ENCODE results near the gene ANKZF1.

ANKZF1 gene

DNA sequence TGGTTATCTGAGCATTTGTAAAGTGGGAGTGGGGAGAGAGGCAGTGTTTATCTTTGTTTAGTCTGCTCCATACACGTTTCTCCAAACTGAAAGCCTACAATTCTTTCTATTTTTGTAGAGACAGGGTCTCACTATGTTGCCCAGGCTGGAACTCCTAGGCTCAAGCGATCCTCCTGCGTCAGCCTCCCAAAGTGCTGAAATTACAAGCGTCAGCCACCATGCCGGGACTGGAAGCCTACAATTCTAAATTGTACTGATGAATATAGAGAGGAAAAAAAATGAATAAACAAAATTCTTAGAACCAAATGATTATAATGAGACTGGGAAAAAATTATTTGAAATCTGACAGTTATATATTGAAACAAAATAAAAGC, 24.5 kb upstream of the ANKZF1 start:
- ATAC-seq (no peak), DNase-seq (ENCODE audit: low spot score in 2 of 2) (no peak)
- Mint-ChIP-seq H3K4me1 (peaks cover 34% of the 10 kb centered on the region), H3K36me3 (peaks cover 27% of the 10 kb centered on the region), H3K27ac (no peak overlapping the region), H3K4me3 (peak overlapping the region; percentile 78), H3K9me3 (peaks cover 2% of the 10 kb centered on the region)

DNA sequence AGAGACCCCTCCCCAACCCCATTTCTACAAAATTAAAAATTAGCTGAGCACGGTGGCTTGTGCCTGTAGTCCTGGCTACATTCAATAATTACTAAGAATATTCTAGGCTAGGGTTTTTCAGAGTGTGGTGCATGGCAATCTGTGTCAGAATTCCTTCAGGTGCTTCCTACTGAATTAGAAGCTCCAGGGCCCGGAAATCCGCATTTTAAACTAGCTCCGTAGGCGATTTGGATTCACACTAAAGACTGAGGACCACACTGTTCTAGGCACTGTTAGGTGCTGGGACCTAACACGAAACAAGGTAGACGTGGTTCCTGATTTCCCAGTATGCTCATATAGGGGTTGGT, 23.7 kb upstream of the ANKZF1 start:
- peaks cover 29% of the 10 kb centered on the region for H3K4me1 Mint-ChIP-seq
- peak overlapping the region; percentile 91 for H3K27ac Mint-ChIP-seq
- ATAC-seq (no peak), DNase-seq (ENCODE audit: low spot score in 2 of 2) (no peak)
- peaks cover 2% of the 10 kb centered on the region for H3K9me3 Mint-ChIP-seq
- H3K4me3 Mint-ChIP-seq, result peak overlapping the region; percentile 78
- H3K36me3 Mint-ChIP-seq, result peaks cover 35% of the 10 kb centered on the region

DNA sequence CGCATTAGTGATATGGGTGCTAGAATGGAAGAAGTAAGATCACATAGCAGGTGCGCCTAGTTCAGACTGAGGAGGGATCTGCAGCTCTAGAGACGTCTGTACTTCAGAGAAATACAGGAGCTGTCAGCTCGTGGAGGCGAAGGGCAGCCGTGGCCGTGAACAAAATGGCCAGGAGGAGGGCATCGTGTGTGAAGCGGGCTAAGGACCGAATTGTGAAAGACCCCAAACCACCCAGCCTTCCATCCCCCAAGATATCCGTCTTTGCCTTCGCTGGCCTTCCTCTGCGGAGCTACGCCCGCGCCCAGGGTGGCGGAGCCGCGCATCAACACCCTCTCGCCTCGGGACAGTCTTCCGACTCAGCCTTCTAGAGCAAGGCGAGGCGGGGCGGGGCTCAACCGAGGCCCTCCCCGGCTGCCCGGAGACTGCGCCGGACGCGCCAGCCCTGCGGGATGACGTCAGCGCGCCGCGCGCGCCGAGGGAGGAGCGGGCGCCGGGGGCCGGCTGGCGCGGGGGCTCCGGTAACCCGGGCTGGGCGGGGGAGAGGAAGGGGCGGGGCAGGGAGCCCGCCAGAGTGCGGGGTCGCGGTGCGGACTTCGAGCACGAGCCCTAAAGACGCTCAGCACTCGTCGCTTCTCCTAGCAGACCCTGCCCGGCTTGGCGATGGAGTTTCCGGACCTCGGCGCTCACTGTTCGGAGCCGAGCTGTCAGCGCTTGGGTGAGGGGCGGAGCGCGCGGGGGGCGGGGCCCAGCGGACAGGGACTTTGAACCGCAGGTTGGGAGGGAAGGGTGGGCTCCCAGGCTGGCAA, 23.1 kb upstream of the ANKZF1 start, which contains the start of gene ZFAND2B:
Gene ZFAND2B (plus strand): TSS at position 455 of the 806 bp plus-strand sequence. CDS start 206 bp downstream, at position 661.
- ATAC-seq, result peak; percentile 97
- Mint-ChIP-seq H3K4me3 (peak within 1 kb of the TSS; percentile 78), H3K9me3 (peaks cover 2% of the 10 kb centered on the region), H3K36me3 (peaks cover 40% of the 10 kb centered on the region), H3K4me1 (peaks cover 34% of the 10 kb centered on the region), H3K27ac (peak within 1 kb of the TSS; percentile 91)
- peak; percentile 96 to 97 for DNase-seq (ENCODE audit: low spot score in 2 of 2)

DNA sequence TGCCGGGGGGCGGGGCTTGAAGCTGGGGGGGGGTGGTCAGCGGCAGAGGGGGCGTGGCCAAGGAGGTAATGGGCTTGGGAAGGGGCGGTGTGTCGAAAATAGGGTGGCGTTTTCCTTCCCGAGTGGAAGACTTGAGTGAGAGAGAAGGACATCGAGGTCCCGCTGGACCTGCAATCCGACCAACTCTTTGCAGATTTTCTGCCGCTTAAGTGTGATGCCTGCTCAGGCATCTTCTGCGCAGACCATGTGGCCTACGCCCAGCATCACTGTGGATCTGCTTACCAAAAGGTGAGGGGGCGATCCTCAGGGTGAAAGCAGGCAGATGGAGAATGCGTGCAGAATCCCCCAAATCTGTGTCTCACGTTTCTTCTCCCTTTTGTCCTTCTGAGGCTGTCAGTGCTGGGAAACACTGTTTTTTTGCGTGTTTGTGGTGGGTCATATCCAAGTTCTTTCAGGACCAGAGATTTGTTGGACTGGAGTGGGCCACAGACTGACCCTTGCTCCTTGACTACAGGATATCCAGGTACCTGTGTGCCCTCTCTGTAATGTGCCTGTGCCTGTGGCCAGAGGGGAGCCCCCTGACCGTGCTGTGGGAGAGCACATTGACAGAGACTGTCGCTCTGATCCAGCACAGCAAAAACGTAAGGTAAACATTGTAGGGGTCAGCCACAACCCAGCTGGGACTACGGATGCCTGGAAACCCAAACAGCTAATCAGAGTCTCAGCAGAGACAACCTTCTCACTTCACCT, 22.3 kb upstream of the ANKZF1 start:
- peaks cover 48% of the 10 kb centered on the region for H3K36me3 Mint-ChIP-seq

DNA sequence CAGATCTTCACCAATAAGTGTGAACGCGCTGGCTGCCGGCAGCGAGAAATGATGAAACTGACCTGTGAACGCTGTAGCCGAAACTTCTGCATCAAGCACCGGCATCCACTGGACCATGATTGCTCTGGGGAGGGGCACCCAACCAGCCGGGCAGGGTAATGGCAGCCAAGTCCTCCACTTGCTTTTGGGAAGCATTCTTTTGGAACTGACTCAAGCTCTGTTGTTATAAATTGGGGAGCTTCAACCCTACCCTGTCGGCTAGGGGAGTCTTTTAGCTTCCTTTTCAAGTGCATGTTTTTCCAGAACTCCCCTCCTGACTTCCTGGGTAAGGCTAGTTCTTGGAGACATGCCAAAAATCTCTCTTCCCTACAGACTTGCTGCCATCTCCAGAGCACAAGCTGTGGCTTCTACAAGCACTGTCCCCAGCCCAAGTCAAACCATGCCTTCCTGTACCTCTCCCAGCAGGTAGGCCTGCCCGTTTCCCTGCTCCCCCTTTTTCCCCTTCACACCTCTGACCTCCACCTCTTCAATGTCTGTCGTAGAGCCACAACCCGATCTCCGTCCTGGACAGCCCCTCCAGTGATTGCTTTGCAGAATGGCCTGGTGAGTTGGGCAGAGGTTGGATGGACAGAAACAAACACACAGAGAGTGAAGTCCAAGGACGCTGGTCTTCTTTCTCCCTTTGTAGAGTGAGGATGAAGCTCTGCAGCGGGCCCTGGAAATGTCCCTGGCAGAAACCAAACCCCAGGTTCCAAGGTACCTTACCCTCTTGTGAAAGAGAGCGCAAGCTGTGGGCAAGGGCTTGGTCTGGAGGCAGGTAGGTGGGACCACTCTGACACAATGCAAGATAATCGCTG, 21.5 kb upstream of the ANKZF1 start:
- Mint-ChIP-seq H3K27ac (peak overlapping the region; percentile 72), H3K4me1 (peaks cover 34% of the 10 kb centered on the region), H3K4me3 (peak overlapping the region; percentile 78), H3K9me3 (peaks cover 2% of the 10 kb centered on the region), H3K36me3 (peaks cover 56% of the 10 kb centered on the region)
- no peak for ATAC-seq
- no peak for DNase-seq (ENCODE audit: low spot score in 2 of 2)

More for the DNA sequence above, 22.3 kb upstream of the ANKZF1 start:
- peaks cover 2% of the 10 kb centered on the region for H3K9me3 Mint-ChIP-seq
- ATAC-seq (peak; percentile 0), DNase-seq (ENCODE audit: low spot score in 2 of 2) (no peak)
- H3K27ac Mint-ChIP-seq, result no peak overlapping the region
- H3K4me1 Mint-ChIP-seq, result peaks cover 34% of the 10 kb centered on the region
- peak overlapping the region; percentile 78 for H3K4me3 Mint-ChIP-seq

DNA sequence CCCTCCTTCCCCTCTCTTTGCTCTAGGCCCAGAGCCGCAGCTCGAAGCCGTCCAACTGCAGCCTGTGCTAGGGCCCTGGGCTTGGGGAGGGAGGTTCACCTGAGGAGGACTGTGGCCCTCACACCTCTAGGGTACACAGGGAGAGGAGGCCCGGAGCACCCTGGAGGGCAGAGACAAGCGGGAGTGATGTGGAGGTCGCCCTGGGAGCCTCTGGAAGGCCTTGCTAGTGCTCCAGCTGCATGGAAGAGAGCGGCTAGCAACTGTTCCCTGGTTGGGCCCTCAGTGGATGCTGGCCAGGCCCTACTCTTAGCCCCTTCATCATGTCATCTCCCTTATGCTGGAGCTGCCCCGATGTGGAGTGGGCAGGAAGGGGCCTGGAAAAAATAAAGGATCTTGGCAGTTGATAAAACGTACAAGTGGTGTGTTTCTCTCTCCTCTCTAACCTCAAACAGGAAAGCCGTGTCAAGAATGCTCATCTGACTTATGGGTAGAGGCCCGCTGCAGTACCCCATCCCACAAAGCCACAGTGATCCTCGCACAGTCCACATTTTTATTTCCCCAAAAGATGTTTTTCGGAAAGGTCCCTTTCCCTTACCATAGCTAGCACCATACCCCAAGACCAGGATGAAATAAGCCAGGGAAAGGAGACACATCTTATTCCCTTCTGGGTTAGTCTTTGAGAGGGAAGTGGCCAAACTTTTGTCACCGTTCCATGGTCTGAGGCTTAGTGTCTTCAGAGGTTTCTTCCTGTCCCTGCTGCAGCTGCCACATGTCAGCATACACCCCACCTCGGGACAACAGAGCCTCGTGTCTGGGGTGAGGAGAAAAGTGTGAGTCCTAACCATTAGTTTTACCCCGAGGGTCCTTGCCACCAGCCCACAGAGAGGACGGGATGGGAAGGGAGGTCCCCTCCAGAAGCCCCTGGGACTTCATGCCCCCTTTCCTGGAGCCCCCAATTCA, 20.1 kb upstream of the ANKZF1 start:
- DNase-seq (ENCODE audit: low spot score in 2 of 2), result no peak
- peaks cover 40% of the 10 kb centered on the region for H3K4me1 Mint-ChIP-seq
- H3K36me3 Mint-ChIP-seq, result peaks cover 70% of the 10 kb centered on the region
- peak overlapping the region; percentile 72 for H3K27ac Mint-ChIP-seq
- H3K4me3 Mint-ChIP-seq, result peak overlapping the region; percentile 78
- H3K9me3 Mint-ChIP-seq, result peaks cover under 1% of the 10 kb centered on the region
- ATAC-seq, result no peak

DNA sequence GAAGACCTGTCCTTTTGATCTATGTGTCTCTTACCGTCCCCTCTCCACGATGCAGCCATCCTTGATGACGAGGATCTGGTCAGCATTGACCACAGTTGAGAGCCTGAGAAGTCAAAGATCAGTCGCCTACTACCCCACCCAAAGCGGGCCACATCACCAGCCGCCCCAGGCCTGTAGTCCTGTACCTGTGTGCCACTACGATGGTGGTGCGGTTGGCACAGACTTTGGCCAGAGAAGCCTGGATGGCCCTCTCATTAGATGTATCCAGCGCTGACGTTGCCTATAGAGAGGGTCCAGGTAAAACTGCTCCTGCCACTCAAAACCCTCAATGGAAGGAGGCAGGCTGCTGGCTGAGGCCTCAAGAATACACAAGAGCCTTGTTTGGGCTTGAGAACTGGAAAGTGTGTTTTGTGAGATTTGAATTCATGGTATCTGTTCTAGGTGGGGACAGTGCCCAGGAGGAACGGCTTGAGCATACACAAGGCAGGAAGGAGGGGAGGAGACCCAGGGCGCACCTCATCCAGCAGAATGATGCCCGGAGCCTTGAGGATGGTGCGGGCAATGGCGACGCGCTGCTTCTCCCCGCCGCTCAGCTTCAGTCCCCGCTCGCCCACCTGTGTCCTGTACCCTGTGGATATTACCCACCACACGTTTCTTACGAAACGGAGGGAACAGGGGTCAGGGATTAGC, 19.3 kb upstream of the ANKZF1 start:
- Mint-ChIP-seq H3K36me3 (peaks cover 76% of the 10 kb centered on the region), H3K4me1 (peaks cover 45% of the 10 kb centered on the region), H3K9me3 (no peaks in the 10 kb centered on the region)

DNA sequence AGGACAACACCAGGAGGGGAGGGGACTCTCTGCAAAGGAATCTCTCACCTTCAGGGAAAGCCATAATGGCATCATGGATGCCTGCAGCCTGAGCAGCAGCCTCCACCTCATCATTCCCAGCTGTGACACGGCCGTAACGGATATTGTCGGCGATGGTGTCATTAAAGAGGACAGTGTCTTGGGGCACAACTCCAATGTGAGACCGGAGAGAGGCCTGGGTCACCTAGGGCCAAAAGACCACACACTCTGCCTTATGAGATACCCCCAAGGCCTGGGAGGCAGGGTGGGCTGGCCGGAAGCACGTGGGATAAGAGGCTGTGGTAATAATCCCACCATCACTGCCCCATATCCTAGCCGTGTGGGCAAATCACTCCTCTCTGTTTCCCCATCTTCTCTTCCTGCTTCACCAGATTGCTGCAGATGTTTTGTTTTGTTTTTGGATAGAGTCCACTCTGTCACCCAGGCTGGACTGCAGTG, 18.7 kb upstream of the ANKZF1 start:
- peaks cover 47% of the 10 kb centered on the region for H3K4me1 Mint-ChIP-seq
- ATAC-seq, result no peak
- H3K27ac Mint-ChIP-seq, result peak overlapping the region; percentile 72
- DNase-seq (ENCODE audit: low spot score in 2 of 2), result no peak
- no peak overlapping the region for H3K4me3 Mint-ChIP-seq
- peaks cover 77% of the 10 kb centered on the region for H3K36me3 Mint-ChIP-seq
- no peaks in the 10 kb centered on the region for H3K9me3 Mint-ChIP-seq

More for the DNA sequence above, 19.3 kb upstream of the ANKZF1 start:
- DNase-seq (ENCODE audit: low spot score in 2 of 2) (no peak), ATAC-seq (no peak)
- Mint-ChIP-seq H3K27ac (peak overlapping the region; percentile 72), H3K4me3 (no peak overlapping the region)

DNA sequence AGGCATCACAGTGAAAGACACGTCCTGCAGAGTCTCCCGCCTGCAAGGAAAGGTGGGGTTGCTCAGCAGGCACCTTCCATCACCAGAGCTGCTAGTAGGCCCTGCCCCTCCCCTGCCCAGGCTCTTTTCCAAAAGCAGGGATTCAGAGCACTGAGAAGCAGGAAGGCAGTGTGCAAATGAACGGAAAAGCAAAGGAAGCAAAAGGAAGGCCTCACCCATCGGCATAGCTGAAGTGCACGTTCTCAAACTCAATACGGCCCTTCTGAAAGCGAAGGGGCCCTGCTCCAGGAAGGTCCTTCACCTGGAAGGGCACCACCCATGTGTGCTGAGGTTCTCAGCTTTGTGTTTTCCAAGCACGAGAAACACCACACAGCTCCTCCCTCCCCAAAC, 16.6 kb upstream of the ANKZF1 start:
- Mint-ChIP-seq H3K27ac (no peak overlapping the region), H3K4me3 (no peak overlapping the region), H3K9me3 (no peaks in the 10 kb centered on the region), H3K36me3 (peaks cover 86% of the 10 kb centered on the region), H3K4me1 (peaks cover 53% of the 10 kb centered on the region)
- no peak for DNase-seq (ENCODE audit: low spot score in 2 of 2)
- ATAC-seq, result no peak

DNA sequence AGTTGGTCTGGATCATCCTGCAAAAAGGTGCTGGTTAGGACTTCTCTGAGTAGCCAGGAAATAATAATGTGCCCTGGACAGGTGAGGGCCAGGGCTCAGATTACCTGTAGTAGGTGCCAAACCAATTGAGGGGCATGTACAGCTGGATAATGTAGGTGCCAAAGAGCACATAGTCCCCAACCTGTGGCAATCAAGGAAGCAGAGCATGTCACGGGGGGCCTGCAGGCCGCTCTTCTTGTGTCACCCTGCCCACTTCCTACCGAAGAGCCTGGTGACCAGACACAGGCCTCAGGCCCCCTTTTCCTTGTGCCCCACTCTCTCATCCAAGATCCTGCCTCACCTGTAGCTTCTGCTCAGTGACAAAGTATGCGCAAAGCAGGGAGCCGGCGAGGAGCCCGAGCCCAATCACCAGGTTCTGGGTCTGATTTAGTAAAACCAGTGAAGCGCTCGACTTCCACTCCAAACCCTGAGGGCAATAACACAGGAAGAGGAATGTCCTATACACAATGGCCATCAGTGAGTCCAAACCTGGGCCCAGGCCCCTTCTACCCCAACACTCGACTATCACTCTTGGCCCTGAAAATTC, 16.0 kb upstream of the ANKZF1 start:
- DNase-seq (ENCODE audit: low spot score in 2 of 2) (no peak), ATAC-seq (no peak)
- H3K4me3 Mint-ChIP-seq, result no peak overlapping the region
- peak overlapping the region; percentile 84 for H3K27ac Mint-ChIP-seq
- H3K36me3 Mint-ChIP-seq, result peaks cover 82% of the 10 kb centered on the region
- H3K9me3 Mint-ChIP-seq, result no peaks in the 10 kb centered on the region
- peaks cover 51% of the 10 kb centered on the region for H3K4me1 Mint-ChIP-seq

DNA sequence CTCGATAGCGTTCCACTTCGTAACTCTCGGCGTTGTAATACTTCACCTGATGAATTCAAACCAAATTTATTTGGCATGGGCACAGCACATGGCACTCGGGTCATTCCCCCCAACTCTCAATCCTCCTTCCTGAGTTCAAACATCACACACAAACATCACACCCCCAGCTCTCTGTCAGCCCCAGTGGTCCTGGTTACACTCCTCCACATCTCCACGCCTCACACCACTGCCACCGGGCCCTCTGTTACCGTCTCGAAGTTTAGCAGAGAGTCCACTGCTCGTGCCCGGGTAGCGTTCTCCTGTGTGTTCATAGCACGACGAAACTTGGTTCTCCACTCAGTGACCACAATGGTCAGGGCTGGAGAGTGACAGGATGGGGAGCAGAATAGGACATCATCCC, 15.5 kb upstream of the ANKZF1 start:
- Mint-ChIP-seq H3K9me3 (no peaks in the 10 kb centered on the region), H3K27ac (peak overlapping the region; percentile 84), H3K36me3 (peaks cover 77% of the 10 kb centered on the region), H3K4me3 (no peak overlapping the region), H3K4me1 (peaks cover 47% of the 10 kb centered on the region)
- ATAC-seq (no peak), DNase-seq (ENCODE audit: low spot score in 2 of 2) (no peak)

DNA sequence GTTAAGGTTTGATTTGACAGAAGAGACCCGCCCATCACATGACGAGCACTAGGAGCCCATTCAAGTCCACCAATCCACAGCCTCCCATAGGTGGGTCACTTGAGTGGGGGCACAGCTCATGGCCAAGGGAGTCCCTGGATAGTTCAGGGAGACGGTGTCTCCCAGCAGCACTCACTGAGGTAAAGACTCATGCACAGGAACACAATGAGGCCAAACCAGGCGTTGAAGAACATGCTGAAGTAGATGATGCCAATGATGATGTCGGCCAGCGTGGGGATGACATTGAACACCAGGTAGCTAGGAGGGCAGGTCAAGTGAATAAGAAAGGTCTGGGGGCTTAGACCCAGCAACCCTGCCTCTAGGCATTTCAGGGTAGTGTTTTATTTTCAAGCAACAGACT, 14.8 kb upstream of the ANKZF1 start:
- Mint-ChIP-seq H3K4me1 (peaks cover 45% of the 10 kb centered on the region), H3K27ac (no peak overlapping the region), H3K4me3 (no peak overlapping the region), H3K36me3 (peaks cover 75% of the 10 kb centered on the region), H3K9me3 (no peaks in the 10 kb centered on the region)
- ATAC-seq (no peak), DNase-seq (ENCODE audit: low spot score in 2 of 2) (no peak)

DNA sequence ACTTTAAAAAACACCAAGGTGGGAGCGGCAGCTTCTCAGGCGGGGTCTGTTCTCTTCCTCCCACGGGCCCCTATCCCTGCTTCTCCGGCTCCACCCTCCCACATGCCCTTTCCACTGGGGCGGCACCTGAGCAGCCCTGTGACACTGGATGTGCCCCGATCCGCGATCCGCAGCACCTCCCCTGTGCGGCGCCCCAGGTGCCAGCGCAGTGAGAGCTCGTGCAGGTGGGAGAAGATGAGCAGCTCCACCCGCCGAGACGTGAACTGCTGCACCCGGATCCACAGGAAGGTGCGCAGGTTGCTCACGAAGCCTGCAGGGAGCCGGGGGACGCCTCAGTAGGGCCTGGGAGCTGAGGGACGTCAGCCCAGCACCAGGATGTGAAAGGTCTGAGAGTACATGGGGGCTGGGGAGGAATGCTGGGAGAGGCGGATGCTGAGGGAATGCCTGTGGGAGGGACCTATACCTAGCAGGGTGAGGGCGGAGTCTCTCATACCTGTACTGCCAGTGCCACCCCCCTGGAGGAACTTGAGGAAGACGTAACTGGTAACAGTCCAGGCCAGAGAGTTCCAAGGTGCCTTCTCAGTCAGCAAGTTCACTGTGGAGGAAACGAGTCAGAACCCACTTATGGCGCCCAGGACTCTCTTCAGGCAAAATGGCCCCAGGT, 13.6 kb upstream of the ANKZF1 start:
- Mint-ChIP-seq H3K4me1 (peaks cover 46% of the 10 kb centered on the region), H3K27ac (no peak overlapping the region), H3K36me3 (peaks cover 70% of the 10 kb centered on the region), H3K9me3 (no peaks in the 10 kb centered on the region), H3K4me3 (peak overlapping the region; percentile 91)
- ATAC-seq (no peak), DNase-seq (ENCODE audit: low spot score in 2 of 2) (no peak)

Measured in stimulated activated effector memory CD8-positive, alpha-beta T cell treated with anti-CD3 and anti-CD28 coated beads, Interleukin-12 subunit alpha, Interleukin-12 subunit beta, amount 100 ng/mL, for 72 hours (primary cell).